22Rv1 (cell line): Measurements from ENCODE around the gene ATAD3A.

Experiments
- CTCF ChIP-seq: fragments of 450-650 bp; IDR thresholded peaks from 2 replicates; pipeline ENCODE4 v1.5.1; 2017; ENCODE audit warnings: mild to moderate bottlenecking
- ZFX ChIP-seq: fragments of 450-650 bp; IDR thresholded peaks from 2 replicates; pipeline ENCODE4 v1.6.1; 2017; ENCODE audit warnings: antibody characterized with exemption, borderline replicate concordance

- TF ChIP-seq CTCF (no peak), ZFX (no peak)
Observed at GRCh38 chr1:1577367-1578011, 65.5 kb downstream of the ATAD3A start.
